GM12892 (cell line): Measurements from ENCODE around the gene WDR1.

ENCODE experiments used
- POLR2A ChIP-seq: IDR thresholded peaks from 2 replicates; pipeline ENCODE4 v1.6.1; 2011; ENCODE audit warnings: low read depth, low read length, control low read depth
- POLR2AphosphoS5 ChIP-seq: IDR thresholded peaks from 2 replicates; pipeline ENCODE4 v1.6.1; 2011; ENCODE audit warnings: low read depth, low read length, control low read depth
- TAF1 ChIP-seq: IDR thresholded peaks from 2 replicates; pipeline ENCODE4 v1.6.1; 2011; ENCODE audit warnings: low read depth, mild to moderate bottlenecking, control low read depth, low read length, borderline replicate concordance

DNA sequence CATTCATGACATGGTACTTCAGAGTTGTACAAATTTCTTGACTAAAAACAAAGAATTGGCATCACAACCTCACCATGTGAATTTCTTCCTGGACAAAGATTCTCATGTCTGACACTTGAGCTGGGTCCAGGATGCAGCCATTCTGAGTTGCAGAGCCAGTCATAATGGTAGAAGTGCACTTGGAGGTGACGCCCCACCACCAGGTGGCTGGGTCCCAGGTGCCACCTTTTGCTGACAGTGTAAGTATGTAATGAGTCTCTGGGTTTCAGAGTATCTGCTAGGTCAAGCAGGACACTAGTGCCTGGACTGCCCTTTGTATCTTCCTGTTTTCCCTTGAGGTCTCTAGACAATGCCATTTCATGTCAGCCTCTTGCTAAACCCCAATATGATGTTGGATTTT lies 36.6 kb upstream of the WDR1 start:
- TF ChIP-seq POLR2A (no peak), TAF1 (no peak), POLR2AphosphoS5 (no peak)
